ENCODE measurements around the gene PLIN4.

DNA sequence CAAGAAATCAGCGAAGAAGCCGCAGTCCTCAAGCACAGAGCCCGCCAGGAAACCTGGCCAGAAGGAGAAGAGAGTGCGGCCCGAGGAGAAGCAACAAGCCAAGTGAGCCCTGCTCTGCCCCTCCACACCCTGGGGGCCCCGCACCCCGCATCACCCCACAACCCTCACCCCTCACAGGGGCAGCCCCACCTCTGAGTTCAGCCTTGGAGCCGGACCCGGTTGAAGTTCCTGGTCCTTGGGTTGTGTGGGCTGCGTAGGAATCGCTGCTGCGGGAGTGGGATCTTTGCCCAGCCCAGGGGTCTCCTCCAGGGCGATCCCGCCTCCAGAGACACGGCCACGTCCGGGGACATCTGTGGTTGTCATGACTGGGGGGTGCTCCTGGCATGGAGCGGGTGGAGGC, 22.0 kb downstream of the PLIN4 start:
- TF ChIP-seq, protein P1, sequence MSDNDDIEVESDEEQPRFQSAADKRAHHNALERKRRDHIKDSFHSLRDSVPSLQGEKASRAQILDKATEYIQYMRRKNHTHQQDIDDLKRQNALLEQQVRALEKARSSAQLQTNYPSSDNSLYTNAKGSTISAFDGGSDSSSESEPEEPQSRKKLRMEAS (IDR thresholded peaks at IDR 0.05): no peak
- TF ChIP-seq POLR2A (IDR thresholded peaks at IDR 0.05; ENCODE audit: borderline replicate concordance, extremely low read depth, insufficient read depth, insufficient read length) (no peak), YY1 (IDR thresholded peaks at IDR 0.05; ENCODE audit: extremely low read depth, insufficient replicate concordance, low read depth, low read length) (no peak), ZNF274 (IDR thresholded peaks at IDR 0.05; ENCODE audit: low read depth, low read length) (no peak), ZFX (IDR thresholded peaks at IDR 0.05) (no peak)
- TF ChIP-seq, protein P2, sequence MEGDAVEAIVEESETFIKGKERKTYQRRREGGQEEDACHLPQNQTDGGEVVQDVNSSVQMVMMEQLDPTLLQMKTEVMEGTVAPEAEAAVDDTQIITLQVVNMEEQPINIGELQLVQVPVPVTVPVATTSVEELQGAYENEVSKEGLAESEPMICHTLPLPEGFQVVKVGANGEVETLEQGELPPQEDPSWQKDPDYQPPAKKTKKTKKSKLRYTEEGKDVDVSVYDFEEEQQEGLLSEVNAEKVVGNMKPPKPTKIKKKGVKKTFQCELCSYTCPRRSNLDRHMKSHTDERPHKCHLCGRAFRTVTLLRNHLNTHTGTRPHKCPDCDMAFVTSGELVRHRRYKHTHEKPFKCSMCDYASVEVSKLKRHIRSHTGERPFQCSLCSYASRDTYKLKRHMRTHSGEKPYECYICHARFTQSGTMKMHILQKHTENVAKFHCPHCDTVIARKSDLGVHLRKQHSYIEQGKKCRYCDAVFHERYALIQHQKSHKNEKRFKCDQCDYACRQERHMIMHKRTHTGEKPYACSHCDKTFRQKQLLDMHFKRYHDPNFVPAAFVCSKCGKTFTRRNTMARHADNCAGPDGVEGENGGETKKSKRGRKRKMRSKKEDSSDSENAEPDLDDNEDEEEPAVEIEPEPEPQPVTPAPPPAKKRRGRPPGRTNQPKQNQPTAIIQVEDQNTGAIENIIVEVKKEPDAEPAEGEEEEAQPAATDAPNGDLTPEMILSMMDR (IDR thresholded peaks at IDR 0.05 in 2 of 3, conservative IDR thresholded peaks at IDR 0.05 in 1 of 3; ENCODE audit: borderline replicate concordance in 1 of 3, insufficient read depth in 1 of 3, low read depth in 2 of 3, low read length in 2 of 3): no peak
- TF ChIP-seq, protein P3, sequence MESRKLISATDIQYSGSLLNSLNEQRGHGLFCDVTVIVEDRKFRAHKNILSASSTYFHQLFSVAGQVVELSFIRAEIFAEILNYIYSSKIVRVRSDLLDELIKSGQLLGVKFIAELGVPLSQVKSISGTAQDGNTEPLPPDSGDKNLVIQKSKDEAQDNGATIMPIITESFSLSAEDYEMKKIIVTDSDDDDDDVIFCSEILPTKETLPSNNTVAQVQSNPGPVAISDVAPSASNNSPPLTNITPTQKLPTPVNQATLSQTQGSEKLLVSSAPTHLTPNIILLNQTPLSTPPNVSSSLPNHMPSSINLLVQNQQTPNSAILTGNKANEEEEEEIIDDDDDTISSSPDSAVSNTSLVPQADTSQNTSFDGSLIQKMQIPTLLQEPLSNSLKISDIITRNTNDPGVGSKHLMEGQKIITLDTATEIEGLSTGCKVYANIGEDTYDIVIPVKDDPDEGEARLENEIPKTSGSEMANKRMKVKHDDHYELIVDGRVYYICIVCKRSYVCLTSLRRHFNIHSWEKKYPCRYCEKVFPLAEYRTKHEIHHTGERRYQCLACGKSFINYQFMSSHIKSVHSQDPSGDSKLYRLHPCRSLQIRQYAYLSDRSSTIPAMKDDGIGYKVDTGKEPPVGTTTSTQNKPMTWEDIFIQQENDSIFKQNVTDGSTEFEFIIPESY (IDR thresholded peaks at IDR 0.05; ENCODE audit: extremely low read depth, insufficient replicate concordance, low read length): no peak
